Hepatocyte (in vitro differentiated cells): ENCODE results near the gene EEF1A1. TPM values are rescaled to one million over a fixed set of nuclear protein-coding genes. Genes with fewer than 3 reads are reported as not detected.

Experiments used
- DNase-seq: peaks from one replicate; pipeline ENCODE4 v3.0.0-alpha.2; 2016; ENCODE audit warnings: low spot score
- H2AFZ ChIP-seq: fragments of 200-600 bp; sonication (generic); 2 replicates; pipeline ENCODE4 v1.6.0; 2016; ENCODE audit warnings: antibody characterized with exemption, mild to moderate bottlenecking
- H3K27ac ChIP-seq: fragments of 200-600 bp; sonication (generic); 2 replicates; pipeline ENCODE4 v1.5.1; 2016; ENCODE audit warnings: mild to moderate bottlenecking
- H3K27me3 ChIP-seq: fragments of 200-600 bp; sonication (generic); 2 replicates; pipeline ENCODE4 v1.6.1; 2016
- H3K36me3 ChIP-seq: fragments of 200-600 bp; sonication (generic); replicated peaks from 2 replicates; pipeline ENCODE4 v1.5.1; 2016; ENCODE audit warnings: low read depth; ENCODE audit not compliant: insufficient read depth
- H3K4me1 ChIP-seq: fragments of 200-600 bp; sonication (generic); 2 replicates; pipeline ENCODE4 v1.5.1; 2016; ENCODE audit warnings: mild to moderate bottlenecking, moderate library complexity; ENCODE audit not compliant: insufficient read depth
- H3K4me2 ChIP-seq: fragments of 200-600 bp; sonication (generic); 2 replicates; pipeline ENCODE4 v1.6.0; 2016
- H3K4me3 ChIP-seq: fragments of 200-600 bp; sonication (generic); 2 replicates; pipeline ENCODE4 v1.5.1; 2016; ENCODE audit warnings: mild to moderate bottlenecking
- H3K79me2 ChIP-seq: fragments of 200-600 bp; sonication (generic); 2 replicates; pipeline ENCODE4 v1.6.0; 2017; ENCODE audit warnings: mild to moderate bottlenecking
- H3K9me2 ChIP-seq: fragments of 200-600 bp; sonication (generic); replicated peaks from 2 replicates; pipeline ENCODE4 v1.6.0; 2017; ENCODE audit warnings: mild to moderate bottlenecking; ENCODE audit not compliant: insufficient read depth
- H3K9me3 ChIP-seq: fragments of 200-600 bp; sonication (generic); 2 replicates; pipeline ENCODE4 v1.5.1; 2016; ENCODE audit warnings: low read depth, mild to moderate bottlenecking
- H4K20me1 ChIP-seq: fragments of 200-600 bp; sonication (generic); 2 replicates; pipeline ENCODE4 v1.6.0; 2016; ENCODE audit warnings: mild to moderate bottlenecking; ENCODE audit not compliant: insufficient read depth, poor library complexity, severe bottlenecking
- EZH2 ChIP-seq: fragments of 200-600 bp; sonication (generic); IDR thresholded peaks from 2 replicates; pipeline ENCODE4 v1.6.1; 2016; ENCODE audit warnings: antibody characterized with exemption, mild to moderate bottlenecking, borderline replicate concordance
- EZH2phosphoT487 ChIP-seq: fragments of 200-600 bp; sonication (generic); IDR thresholded peaks from one replicate; pipeline ENCODE4 v1.6.1; 2018; ENCODE audit warnings: antibody characterized with exemption, mild to moderate bottlenecking, low read depth, moderate library complexity; ENCODE audit not compliant: unreplicated experiment, severe bottlenecking
- WGBS: methylation state at CpG from one replicate; pipeline ENCODE4 v1.1.6; 2016; ENCODE audit warnings: low lambda C conversion rate; ENCODE audit errors: missing lambda C conversion rate; 5-methylcytosine and 5-hydroxymethylcytosine counted together
- polyA plus RNA-seq: library from polyadenylated mRNA; unstranded; fragments of >200 nt; fragmentation: Nextera tagmentation; extraction: Ambion mirVana; gene quantifications from 2 replicates; pipeline ENCODE4 v1.2.1, GENCODE V29; 2016
- total RNA-seq: library from RNA; depleted of rRNA; stranded (reverse); fragments of >200 nt; gene quantifications from 2 replicates; pipeline ENCODE4 v1.2.3, GENCODE V29; 2014
- TF ChIP-seq, protein P1 (sequence below): fragments of 200-600 bp; sonication (generic); IDR thresholded peaks from 2 replicates; pipeline ENCODE4 v1.5.1; 2016; ENCODE audit warnings: antibody characterized with exemption, mild to moderate bottlenecking; ENCODE audit not compliant: poor library complexity

EEF1A1 gene
- total and polyA plus RNA-seq, 2 experiments from 2014 or later = 2,627 to 11,226 TPM

DNA sequence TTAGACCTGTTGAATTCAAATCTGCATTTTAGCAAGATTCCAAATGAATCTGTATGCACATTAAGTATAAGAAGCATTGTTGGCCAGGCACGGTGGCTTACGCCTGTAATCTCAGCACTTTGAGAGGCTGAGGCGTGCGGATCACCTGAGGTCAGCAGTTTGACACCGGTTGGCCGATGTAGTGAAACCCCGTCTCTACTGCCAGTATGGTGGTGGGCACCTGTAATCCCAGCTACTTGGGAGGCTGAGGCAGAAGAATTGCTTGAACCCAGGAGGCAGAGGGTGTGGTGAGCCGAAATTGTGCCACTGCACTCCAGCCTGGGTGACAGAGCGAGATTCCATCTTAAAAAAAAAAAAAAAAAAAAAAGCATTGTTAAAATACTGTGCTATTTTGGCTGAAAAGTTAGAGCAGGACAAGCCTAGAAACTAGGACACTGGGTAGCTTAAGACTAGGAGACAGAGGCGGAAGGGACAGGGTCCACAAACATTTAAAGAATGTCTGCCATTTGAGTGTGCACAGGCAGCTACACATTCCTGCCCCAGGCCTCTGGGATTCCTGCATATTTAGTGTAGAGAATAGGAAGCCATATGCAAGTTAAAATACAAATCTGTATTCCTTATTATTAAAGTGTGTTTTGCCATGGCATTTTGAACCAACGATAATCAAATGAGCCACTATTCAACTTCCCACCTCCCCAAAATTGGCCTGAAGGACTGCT lies 45.1 kb upstream of the EEF1A1 start:
- no peaks in the 10 kb centered on the region for H3K9me2 ChIP-seq
- H3K27me3 ChIP-seq = no peaks in the 10 kb centered on the region
- H3K79me2 ChIP-seq = no peaks in the 10 kb centered on the region
- 89% methylated on average over 11 of the region's 11 CpGs for WGBS
- no peaks in the 10 kb centered on the region for H4K20me1 ChIP-seq
- no peak overlapping the region for H3K4me3 ChIP-seq
- no peak overlapping the region for H2AFZ ChIP-seq
- H3K36me3 ChIP-seq = no peaks in the 10 kb centered on the region
- H3K4me2 ChIP-seq = no peak overlapping the region
- peak overlapping the region; percentile 86 for H3K27ac ChIP-seq
- no peak for DNase-seq
- peaks cover 8% of the 10 kb centered on the region for H3K4me1 ChIP-seq
- no peaks in the 10 kb centered on the region for H3K9me3 ChIP-seq
- TF ChIP-seq, protein P1, sequence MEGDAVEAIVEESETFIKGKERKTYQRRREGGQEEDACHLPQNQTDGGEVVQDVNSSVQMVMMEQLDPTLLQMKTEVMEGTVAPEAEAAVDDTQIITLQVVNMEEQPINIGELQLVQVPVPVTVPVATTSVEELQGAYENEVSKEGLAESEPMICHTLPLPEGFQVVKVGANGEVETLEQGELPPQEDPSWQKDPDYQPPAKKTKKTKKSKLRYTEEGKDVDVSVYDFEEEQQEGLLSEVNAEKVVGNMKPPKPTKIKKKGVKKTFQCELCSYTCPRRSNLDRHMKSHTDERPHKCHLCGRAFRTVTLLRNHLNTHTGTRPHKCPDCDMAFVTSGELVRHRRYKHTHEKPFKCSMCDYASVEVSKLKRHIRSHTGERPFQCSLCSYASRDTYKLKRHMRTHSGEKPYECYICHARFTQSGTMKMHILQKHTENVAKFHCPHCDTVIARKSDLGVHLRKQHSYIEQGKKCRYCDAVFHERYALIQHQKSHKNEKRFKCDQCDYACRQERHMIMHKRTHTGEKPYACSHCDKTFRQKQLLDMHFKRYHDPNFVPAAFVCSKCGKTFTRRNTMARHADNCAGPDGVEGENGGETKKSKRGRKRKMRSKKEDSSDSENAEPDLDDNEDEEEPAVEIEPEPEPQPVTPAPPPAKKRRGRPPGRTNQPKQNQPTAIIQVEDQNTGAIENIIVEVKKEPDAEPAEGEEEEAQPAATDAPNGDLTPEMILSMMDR = no peak
- no peak for TF ChIP-seq EZH2
- no peak for TF ChIP-seq EZH2phosphoT487

DNA sequence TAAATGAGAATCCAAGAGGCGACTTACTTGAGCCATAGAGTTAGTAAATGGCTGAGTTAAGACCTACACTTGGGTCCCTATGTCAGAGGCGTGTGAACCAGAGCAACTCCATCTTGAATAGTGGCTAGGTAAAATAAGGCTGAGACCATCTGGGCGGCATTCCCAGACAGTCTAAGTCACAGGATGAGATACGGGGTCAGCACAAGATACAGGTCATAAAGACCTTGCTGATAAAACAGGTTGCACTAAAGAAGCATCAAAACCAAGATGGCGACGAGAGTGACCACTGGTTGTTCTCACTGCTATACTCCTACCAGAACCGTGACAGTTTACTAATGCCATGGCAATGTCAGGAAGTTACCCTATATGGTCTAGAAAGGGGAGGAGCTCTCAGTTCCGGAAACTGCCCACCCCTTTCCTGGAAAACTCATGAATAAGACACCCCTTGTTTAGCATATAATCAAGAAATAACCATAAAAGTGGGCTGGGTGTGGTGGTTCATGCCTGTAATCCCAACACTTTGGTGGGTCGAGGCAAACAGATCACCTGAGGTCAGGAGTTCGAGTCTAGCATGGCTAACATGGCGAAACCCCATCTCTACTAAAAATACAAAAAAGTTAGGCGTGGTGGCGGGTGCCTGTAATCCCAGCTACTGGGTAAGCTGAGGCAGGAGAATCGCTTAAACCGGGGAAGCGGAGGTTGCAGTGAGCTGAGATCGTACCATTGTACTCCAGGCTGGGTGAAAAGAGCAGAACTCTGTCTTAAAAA lies 43.9 kb upstream of the EEF1A1 start:
- no peak overlapping the region for H3K27ac ChIP-seq
- no peak for TF ChIP-seq EZH2
- TF ChIP-seq EZH2phosphoT487 = no peak
- TF ChIP-seq, protein P1 = no peak
- H3K27me3 ChIP-seq = no peaks in the 10 kb centered on the region
- H3K4me1 ChIP-seq = peaks cover 8% of the 10 kb centered on the region
- no peaks in the 10 kb centered on the region for H3K9me2 ChIP-seq
- H2AFZ ChIP-seq = no peak overlapping the region
- no peak overlapping the region for H3K4me3 ChIP-seq
- WGBS = 95% methylated on average over 17 of the region's 17 CpGs
- H3K4me2 ChIP-seq = no peak overlapping the region
- no peak for DNase-seq
- H3K9me3 ChIP-seq = no peaks in the 10 kb centered on the region
- no peaks in the 10 kb centered on the region for H3K36me3 ChIP-seq
- H4K20me1 ChIP-seq = no peaks in the 10 kb centered on the region
- no peaks in the 10 kb centered on the region for H3K79me2 ChIP-seq

DNA sequence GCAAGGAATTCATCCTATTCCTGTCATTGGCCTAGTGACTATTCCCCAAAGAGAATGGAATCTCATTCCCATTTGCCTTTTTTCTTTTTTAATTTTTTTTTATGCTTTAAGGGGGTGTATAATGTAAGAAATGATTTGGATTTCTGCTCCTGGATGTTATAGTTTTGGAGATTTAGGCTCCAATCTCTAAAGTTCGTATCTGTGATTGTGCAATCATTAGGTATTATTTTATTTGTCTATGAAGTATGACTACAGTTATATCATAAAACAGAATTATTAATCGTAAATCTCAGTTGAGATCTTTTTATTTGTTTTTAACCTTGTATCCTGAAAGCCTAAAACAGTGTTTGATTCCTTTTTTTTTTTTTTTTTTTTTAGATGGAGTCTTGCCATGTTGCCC lies 41.7 kb upstream of the EEF1A1 start:
- Histone ChIP-seq H3K4me1 (peaks cover 8% of the 10 kb centered on the region), H3K4me3 (no peak overlapping the region), H3K27ac (no peak overlapping the region), H3K79me2 (no peaks in the 10 kb centered on the region), H3K36me3 (no peaks in the 10 kb centered on the region), H3K27me3 (no peaks in the 10 kb centered on the region), H3K9me2 (no peaks in the 10 kb centered on the region), H3K4me2 (no peak overlapping the region), H2AFZ (no peak overlapping the region), H3K9me3 (no peaks in the 10 kb centered on the region), H4K20me1 (no peaks in the 10 kb centered on the region)
- 95% methylated on average over 2 of the region's 2 CpGs for WGBS
- TF ChIP-seq EZH2 = no peak
- TF ChIP-seq, protein P1 = no peak
- no peak for TF ChIP-seq EZH2phosphoT487
- no peak for DNase-seq
